PFSK-1 (cell line): ENCODE measurements around the gene SND1.

Source experiments
- FOXP2 ChIP-seq: optimal IDR thresholded peaks from 2 replicates; pipeline ENCODE3; 2011; ENCODE audit warnings: borderline replicate concordance, control low read depth, inconsistent platforms; ENCODE audit not compliant: insufficient read depth; ENCODE audit errors: extremely low read length, extremely low read depth
- POLR2AphosphoS5 ChIP-seq: IDR thresholded peaks from 2 replicates; pipeline ENCODE4 v1.6.1; 2012; ENCODE audit warnings: low read depth, mild to moderate bottlenecking, control low read depth, low read length, moderate library complexity
- REST ChIP-seq, 2 experiments: IDR thresholded peaks; 2 replicates each; pipeline versions ENCODE4 v1.6.1 to v1.8.0; 2011 to 2012; ENCODE audit warnings: low read depth in 2 of 2, low read length in 2 of 2, control low read depth in 1 of 2, inconsistent platforms in 1 of 2, mild to moderate bottlenecking in 1 of 2, moderate library complexity in 1 of 2; ENCODE audit not compliant: insufficient read depth in 1 of 2
- SIN3A ChIP-seq: IDR thresholded peaks from 2 replicates; pipeline ENCODE4 v1.6.1; 2012; ENCODE audit warnings: mild to moderate bottlenecking, low read length, moderate library complexity, borderline replicate concordance; ENCODE audit not compliant: insufficient read depth
- TAF1 ChIP-seq: IDR thresholded peaks from 2 replicates; pipeline ENCODE4 v1.6.1; 2012; ENCODE audit warnings: low read length, control low read depth, borderline replicate concordance; ENCODE audit not compliant: insufficient read depth

SND1 gene

GRCh38 chr7:128113839-128114238, 461.8 kb downstream of the SND1 start:
- TF ChIP-seq REST (IDR thresholded peaks at IDR 0.05; ENCODE audit: insufficient read depth in 1 of 2, low read depth in 2 of 2, low read length in 2 of 2), result no peak
- TF ChIP-seq TAF1, result no peak
- no peak for TF ChIP-seq POLR2AphosphoS5

- TF ChIP-seq FOXP2 (no peak), TAF1 (no peak), SIN3A (no peak), REST (IDR thresholded peaks at IDR 0.05; ENCODE audit: insufficient read depth in 1 of 2, low read depth in 2 of 2, low read length in 2 of 2) (no peak), POLR2AphosphoS5 (no peak)
Measured at GRCh38 chr7:128114806-128115205, 462.8 kb downstream of the SND1 start.

GRCh38 chr7:128115336-128115820, 463.4 kb downstream of the SND1 start:
- TF ChIP-seq SIN3A, result no peak
- no peak for TF ChIP-seq TAF1
- no peak for TF ChIP-seq REST (IDR thresholded peaks at IDR 0.05; ENCODE audit: insufficient read depth in 1 of 2, low read depth in 2 of 2, low read length in 2 of 2)
- TF ChIP-seq FOXP2, result no peak
- no peak for TF ChIP-seq POLR2AphosphoS5

GRCh38 chr7:128115821-128116723, 464.1 kb downstream of the SND1 start:
- TF ChIP-seq POLR2AphosphoS5, result no peak
- TF ChIP-seq FOXP2, result no peak
- TF ChIP-seq REST (IDR thresholded peaks at IDR 0.05; ENCODE audit: insufficient read depth in 1 of 2, low read depth in 2 of 2, low read length in 2 of 2), result no peak
- TF ChIP-seq SIN3A, result no peak
- TF ChIP-seq TAF1, result no peak
